ENCODE results near the gene RGL2. TPM values are rescaled to one million over a fixed set of nuclear protein-coding genes. Genes with fewer than 3 reads are reported as not detected.
A peak's percentile ranks its signal among the peaks of the same experiment; 100 is the strongest.
"Not testable (repeated sequence)": the region's sequence is repeated elsewhere in the genome, so short reads cannot be mapped to it uniquely, and the experiment has no call there.

Gene RGL2
- total RNA-seq, 3 donors from 2014 or later = 26.4 to 64.6 (median 38.9) TPM

DNA sequence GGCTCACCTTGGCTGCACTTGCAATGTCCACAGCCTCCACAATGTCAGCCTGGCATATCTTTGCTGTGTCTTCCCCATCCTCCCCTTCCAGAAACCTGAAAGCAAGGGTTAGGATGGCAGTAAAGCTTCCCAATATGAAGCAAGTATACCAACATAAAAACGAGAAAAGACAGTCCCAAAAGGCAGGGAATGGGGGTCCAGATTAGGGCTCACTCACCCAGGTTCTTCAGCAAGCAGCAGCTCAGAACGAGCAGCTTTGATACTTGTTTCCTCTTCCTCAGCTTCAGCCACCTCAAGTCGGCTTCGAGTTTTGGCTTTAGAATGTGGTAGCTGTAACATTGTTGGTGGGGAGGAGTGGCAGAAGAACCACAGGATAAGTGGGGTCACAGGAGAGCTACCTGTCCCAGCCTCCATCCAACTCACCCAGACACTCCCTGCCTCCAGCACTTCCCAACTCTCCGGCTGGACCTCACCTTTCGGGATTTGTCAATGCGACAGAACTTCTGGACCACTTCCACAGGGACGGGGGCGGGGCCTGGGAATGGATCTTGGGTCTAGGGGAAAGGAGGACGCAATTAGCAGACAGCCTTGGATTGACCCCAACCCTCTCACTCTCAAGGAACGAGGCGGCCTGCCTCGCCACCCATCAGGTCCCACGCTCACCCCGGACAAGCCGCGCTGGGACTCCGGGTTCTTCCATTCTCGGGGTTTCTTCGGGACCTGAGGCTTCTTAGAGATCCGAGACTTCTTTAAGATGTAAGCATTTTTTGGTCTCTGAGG, 10.4 kb downstream of the RGL2 start:
- Histone ChIP-seq H3K4me1 (ENCODE audit: low read depth) (peaks cover 18% of the 10 kb centered on the region), H3K36me3 (ENCODE audit: low read depth) (no peaks in the 10 kb centered on the region), H3K4me3 (peak overlapping the region; percentile 54), H3K9me3 (no peaks in the 10 kb centered on the region)
- DNase-seq = no peak
- TF ChIP-seq, protein P1, sequence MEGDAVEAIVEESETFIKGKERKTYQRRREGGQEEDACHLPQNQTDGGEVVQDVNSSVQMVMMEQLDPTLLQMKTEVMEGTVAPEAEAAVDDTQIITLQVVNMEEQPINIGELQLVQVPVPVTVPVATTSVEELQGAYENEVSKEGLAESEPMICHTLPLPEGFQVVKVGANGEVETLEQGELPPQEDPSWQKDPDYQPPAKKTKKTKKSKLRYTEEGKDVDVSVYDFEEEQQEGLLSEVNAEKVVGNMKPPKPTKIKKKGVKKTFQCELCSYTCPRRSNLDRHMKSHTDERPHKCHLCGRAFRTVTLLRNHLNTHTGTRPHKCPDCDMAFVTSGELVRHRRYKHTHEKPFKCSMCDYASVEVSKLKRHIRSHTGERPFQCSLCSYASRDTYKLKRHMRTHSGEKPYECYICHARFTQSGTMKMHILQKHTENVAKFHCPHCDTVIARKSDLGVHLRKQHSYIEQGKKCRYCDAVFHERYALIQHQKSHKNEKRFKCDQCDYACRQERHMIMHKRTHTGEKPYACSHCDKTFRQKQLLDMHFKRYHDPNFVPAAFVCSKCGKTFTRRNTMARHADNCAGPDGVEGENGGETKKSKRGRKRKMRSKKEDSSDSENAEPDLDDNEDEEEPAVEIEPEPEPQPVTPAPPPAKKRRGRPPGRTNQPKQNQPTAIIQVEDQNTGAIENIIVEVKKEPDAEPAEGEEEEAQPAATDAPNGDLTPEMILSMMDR (IDR thresholded peaks at IDR 0.05) = no peak
- intact Hi-C loops (cut with DNase I, micrococcal nuclease) = no loop called here
- ATAC-seq = no peak

DNA sequence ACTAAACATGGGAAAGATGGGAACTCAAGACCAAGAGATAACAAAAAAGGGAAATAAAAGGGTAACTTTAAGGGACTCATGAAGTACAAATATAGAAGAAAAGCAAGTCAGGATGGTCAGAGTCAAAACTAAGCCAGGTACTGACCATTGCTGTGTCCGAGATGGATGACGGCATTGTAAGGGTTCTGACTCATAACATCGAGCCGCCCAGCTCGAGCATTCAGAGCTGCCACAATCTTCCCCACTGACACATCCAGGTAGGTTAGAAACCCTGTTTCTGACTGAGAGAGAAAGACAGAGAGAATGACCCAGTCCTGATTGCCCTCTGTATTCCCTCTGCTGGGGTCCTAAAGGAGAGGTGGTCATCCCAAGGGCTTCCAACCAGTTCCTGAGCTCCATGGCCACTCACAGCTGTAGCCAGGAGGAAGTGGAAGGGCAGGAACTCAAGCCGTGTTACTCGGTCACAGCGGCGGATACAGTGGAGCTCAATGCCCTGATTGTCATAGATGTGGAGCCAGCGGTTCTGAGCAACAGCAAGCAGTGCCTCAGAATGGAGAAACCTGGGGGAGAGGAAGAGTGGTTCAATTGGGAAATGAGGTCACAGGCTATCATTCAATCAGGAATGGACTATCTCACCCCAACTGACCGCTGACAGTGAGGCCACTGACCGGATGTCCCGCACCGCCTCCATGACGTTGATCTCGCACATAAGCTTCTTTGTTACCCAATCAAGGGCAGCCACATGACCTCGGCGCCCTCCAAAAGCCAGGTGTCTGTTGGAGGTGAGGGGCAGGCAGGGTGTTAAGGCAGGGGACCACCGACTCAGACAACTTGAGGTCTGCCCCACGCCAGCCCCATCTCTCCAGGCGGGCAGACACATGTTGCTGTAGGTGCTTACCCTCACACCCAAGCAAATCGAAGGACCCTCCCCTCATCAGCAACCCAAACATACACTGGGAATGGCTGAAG, 11.5 kb downstream of the RGL2 start:
- Histone ChIP-seq H3K9me3 (no peaks in the 10 kb centered on the region), H3K4me1 (ENCODE audit: low read depth) (peaks cover 18% of the 10 kb centered on the region), H3K4me3 (no peak overlapping the region), H3K36me3 (ENCODE audit: low read depth) (no peaks in the 10 kb centered on the region)
- intact Hi-C loops (cut with DNase I, micrococcal nuclease) = no loop called here
- ATAC-seq (no peak), DNase-seq (peak in 1 of 3 donors; percentile 34)
- TF ChIP-seq, protein P1 (IDR thresholded peaks at IDR 0.05) = no peak

DNA sequence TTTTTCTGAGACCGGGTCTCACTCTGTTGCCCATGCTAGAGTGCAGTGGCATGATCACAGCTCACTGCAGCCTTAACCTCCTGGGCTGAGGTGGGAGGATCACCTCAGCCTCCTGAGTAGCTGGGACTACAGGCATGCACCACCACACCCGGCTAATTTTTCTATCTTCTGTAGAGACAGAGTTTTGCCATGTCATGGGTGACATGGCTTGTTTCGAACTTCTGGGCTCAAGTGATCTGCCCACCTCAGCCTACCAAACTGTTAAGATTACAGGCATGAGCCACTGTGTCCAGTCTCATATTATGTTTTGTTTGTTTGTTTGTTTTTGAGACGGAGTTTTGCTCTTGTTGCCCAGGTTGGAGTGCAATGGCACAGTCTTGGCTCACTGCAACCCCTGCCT, 13.5 kb downstream of the RGL2 start:
- H3K9me3 ChIP-seq; DNase-seq; H3K36me3 ChIP-seq (ENCODE audit: low read depth); ATAC-seq; H3K4me3 ChIP-seq; intact Hi-C loops (cut with DNase I, micrococcal nuclease); H3K4me1 ChIP-seq (ENCODE audit: low read depth): not testable (repeated sequence)

DNA sequence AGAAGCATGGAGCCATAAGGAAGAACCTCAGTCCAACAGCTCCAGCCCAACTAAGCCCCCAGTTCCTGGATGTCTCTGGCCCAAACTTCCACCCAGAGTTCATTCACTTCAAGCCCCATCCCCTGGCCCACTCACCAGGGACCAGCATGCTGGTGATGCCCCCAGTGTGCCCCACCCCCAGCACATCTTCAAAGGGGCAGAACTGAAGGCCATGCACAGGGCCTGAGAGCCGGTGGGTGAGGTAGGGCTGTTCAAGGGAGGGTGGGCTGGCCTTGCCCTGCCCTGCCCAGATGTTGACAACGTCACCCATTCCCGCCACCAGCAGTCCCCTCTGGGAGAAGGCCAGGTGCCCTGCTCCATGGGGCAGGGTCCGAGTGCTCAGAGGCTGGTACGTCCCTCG, 18.2 kb downstream of the RGL2 start:
- peaks cover 18% of the 10 kb centered on the region for H3K4me1 ChIP-seq (ENCODE audit: low read depth)
- H3K36me3 ChIP-seq (ENCODE audit: low read depth) = no peaks in the 10 kb centered on the region
- no peaks in the 10 kb centered on the region for H3K9me3 ChIP-seq
- intact Hi-C loops (cut with DNase I, micrococcal nuclease) = no loop called here
- no peak for ATAC-seq
- no peak overlapping the region for H3K4me3 ChIP-seq
- no peak for DNase-seq
- TF ChIP-seq, protein P1 (IDR thresholded peaks at IDR 0.05) = no peak

DNA sequence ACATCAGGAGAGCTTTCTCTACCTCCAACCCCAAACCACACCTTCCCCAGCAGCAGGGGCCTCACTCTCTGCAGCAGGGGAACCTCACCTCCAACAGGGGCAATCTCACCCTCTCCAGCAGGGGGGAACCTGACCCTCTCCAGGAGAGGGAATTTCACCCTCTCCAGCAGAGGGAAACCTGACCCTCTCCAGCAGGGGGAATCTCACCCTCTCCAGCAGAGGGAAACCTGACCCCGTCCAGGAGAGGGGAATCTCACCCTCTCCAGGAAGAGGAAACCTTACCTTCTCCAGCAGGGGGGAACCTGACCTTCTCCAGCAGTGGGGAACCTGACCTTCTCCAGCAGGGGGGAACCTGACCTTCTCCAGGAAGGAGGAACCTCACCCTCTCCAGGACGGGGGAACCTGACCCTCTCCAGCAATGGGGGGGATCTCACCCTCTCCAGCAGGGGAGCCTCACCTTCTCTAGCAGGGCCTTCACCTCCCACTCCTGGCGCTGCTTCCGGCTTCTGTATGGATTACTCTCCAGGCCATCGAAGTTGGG, 18.7 kb downstream of the RGL2 start:
- no peaks in the 10 kb centered on the region for H3K36me3 ChIP-seq (ENCODE audit: low read depth)
- H3K4me3 ChIP-seq = no peak overlapping the region
- no peak for DNase-seq
- peaks cover 20% of the 10 kb centered on the region for H3K4me1 ChIP-seq (ENCODE audit: low read depth)
- H3K9me3 ChIP-seq = no peaks in the 10 kb centered on the region
- TF ChIP-seq, protein P1 (IDR thresholded peaks at IDR 0.05) = no peak
- peak; percentile 5 for ATAC-seq
- intact Hi-C loops (cut with DNase I, micrococcal nuclease) = no loop called here
